Mesenchymal stem cell (in vitro differentiated cells and primary cell): ENCODE measurements around the gene PXMP4.
A peak's percentile ranks its signal among the peaks of the same experiment; 100 is the strongest.

Source experiments
- DNase-seq: peaks from one replicate; pipeline ENCODE4 v3.0.0-alpha.2; 2013
- H2AFZ ChIP-seq: one replicate; pipeline ENCODE4 v1.6.1; 2013; ENCODE audit warnings: low read depth, mild to moderate bottlenecking, control low read depth, inconsistent platforms, low read length, moderate library complexity
- H2AK5ac ChIP-seq: 2 replicates; pipeline ENCODE4 v1.6.1; 2013; ENCODE audit warnings: low read length, moderate library complexity, mild to moderate bottlenecking, inconsistent platforms; ENCODE audit not compliant: severe bottlenecking
- H2BK120ac ChIP-seq: one replicate; pipeline ENCODE4 v1.6.1; 2013; ENCODE audit warnings: low read depth, mild to moderate bottlenecking, inconsistent platforms, low read length, moderate library complexity
- H2BK12ac ChIP-seq, 2 experiments: one replicate each; pipeline ENCODE4 v1.6.1; 2013; ENCODE audit warnings: inconsistent platforms in 2 of 2, low read length in 2 of 2, mild to moderate bottlenecking in 2 of 2, moderate library complexity in 2 of 2, control low read depth in 1 of 2
- H2BK15ac ChIP-seq: one replicate; pipeline ENCODE4 v1.6.1; 2013; ENCODE audit warnings: mild to moderate bottlenecking, low read depth, inconsistent platforms; ENCODE audit not compliant: poor library complexity, severe bottlenecking
- H2BK5ac ChIP-seq: 2 replicates; pipeline ENCODE4 v1.6.1; 2013; ENCODE audit warnings: low read depth, mild to moderate bottlenecking, low read length, control low read depth, inconsistent platforms; ENCODE audit not compliant: poor library complexity, severe bottlenecking
- H3K14ac ChIP-seq, 2 experiments: one replicate each; pipeline ENCODE4 v1.6.1; 2013; ENCODE audit warnings: inconsistent platforms in 2 of 2, low read length in 2 of 2, control low read depth in 1 of 2, mild to moderate bottlenecking in 1 of 2, moderate library complexity in 1 of 2
- H3K18ac ChIP-seq, 2 experiments: one replicate each; pipeline ENCODE4 v1.6.1; 2013; ENCODE audit warnings: inconsistent platforms in 2 of 2, low read length in 2 of 2, control low read depth in 1 of 2, low read depth in 1 of 2, mild to moderate bottlenecking in 1 of 2
- H3K23ac ChIP-seq, 2 experiments: one replicate each; pipeline ENCODE4 v1.6.1; 2013; ENCODE audit warnings: inconsistent platforms in 2 of 2, low read length in 2 of 2, mild to moderate bottlenecking in 2 of 2, moderate library complexity in 2 of 2, control low read depth in 1 of 2
- H3K27ac ChIP-seq: 2 replicates; pipeline ENCODE4 v1.5.1; 2013; ENCODE audit warnings: mild to moderate bottlenecking, moderate library complexity, low read length, control low read depth, inconsistent platforms; ENCODE audit not compliant: poor library complexity, severe bottlenecking
- H3K27me3 ChIP-seq, 2 experiments: 2 replicates each; pipeline versions ENCODE4 v1.6.1 to v1.7.0; 2013; ENCODE audit warnings: low read length in 2 of 2, mild to moderate bottlenecking in 2 of 2, moderate library complexity in 2 of 2, control low read depth in 1 of 2, inconsistent platforms in 1 of 2; ENCODE audit not compliant: control insufficient read depth in 1 of 2, insufficient read depth in 1 of 2
- H3K36me3 ChIP-seq, 2 experiments: 2 replicates each; pipeline versions ENCODE4 v1.6.1 to v1.7.0; 2013; ENCODE audit warnings: low read length in 2 of 2, control low read depth in 1 of 2, inconsistent platforms in 1 of 2, low read depth in 1 of 2, mild to moderate bottlenecking in 1 of 2; ENCODE audit not compliant: insufficient read depth in 2 of 2, control insufficient read depth in 1 of 2
- H3K4ac ChIP-seq, 2 experiments: one replicate each; pipeline ENCODE4 v1.6.1; 2013; ENCODE audit warnings: inconsistent platforms in 2 of 2, low read length in 2 of 2, mild to moderate bottlenecking in 2 of 2, moderate library complexity in 2 of 2, control low read depth in 1 of 2, low read depth in 1 of 2
- H3K4me1 ChIP-seq: 2 replicates; pipeline ENCODE4 v1.6.1; 2013; ENCODE audit warnings: low read depth, low read length, control low read depth; ENCODE audit not compliant: control insufficient read depth, insufficient read depth
- H3K4me2 ChIP-seq: 2 replicates; pipeline ENCODE4 v1.6.1; 2013; ENCODE audit warnings: low read length, mild to moderate bottlenecking, inconsistent platforms; ENCODE audit not compliant: poor library complexity, severe bottlenecking
- H3K4me3 ChIP-seq, 2 experiments: 2 replicates each; pipeline versions ENCODE4 v1.5.1 to v1.7.0; 2013; ENCODE audit warnings: low read length in 2 of 2, mild to moderate bottlenecking in 2 of 2, control low read depth in 1 of 2, low read depth in 1 of 2; ENCODE audit not compliant: insufficient read depth in 1 of 2
- H3K79me1 ChIP-seq: replicated peaks from 2 replicates; pipeline ENCODE4 v1.6.1; 2013; ENCODE audit warnings: mild to moderate bottlenecking, control low read depth, low read length, inconsistent platforms; ENCODE audit not compliant: poor library complexity, severe bottlenecking
- H3K9ac ChIP-seq: 2 replicates; pipeline ENCODE4 v1.7.0; 2013; ENCODE audit warnings: mild to moderate bottlenecking, low read length, moderate library complexity
- H3K9me3 ChIP-seq: 2 replicates; pipeline ENCODE4 v1.7.0; 2013; ENCODE audit warnings: mild to moderate bottlenecking, low read length; ENCODE audit not compliant: control insufficient read depth
- H4K8ac ChIP-seq: one replicate; pipeline ENCODE4 v1.6.1; 2013; ENCODE audit warnings: inconsistent platforms, mild to moderate bottlenecking, low read length, moderate library complexity
- H4K91ac ChIP-seq: one replicate; pipeline ENCODE4 v1.6.1; 2013; ENCODE audit warnings: mild to moderate bottlenecking, low read length, inconsistent platforms
- WGBS: methylation state at CpG from one replicate; pipeline ENCODE4 v1.1.7; 2013; ENCODE audit warnings: mixed read lengths; 5-methylcytosine and 5-hydroxymethylcytosine counted together

PXMP4 gene

GRCh38 chr20:33732166-33732970, 12.3 kb upstream of the PXMP4 start:
- H3K9ac ChIP-seq: peak overlapping the region; percentile 93
- H2BK5ac ChIP-seq: peak overlapping the region; percentile 63
- peaks cover 11% of the 10 kb centered on the region for H3K9me3 ChIP-seq
- 9% methylated on average over 39 of the region's 68 CpGs for WGBS
- peak overlapping the region; percentile 98 for H4K8ac ChIP-seq
- H3K18ac ChIP-seq: peak overlapping the region; percentile 98 to 99
- H4K91ac ChIP-seq: peak overlapping the region; percentile 99
- H2BK120ac ChIP-seq: peak overlapping the region; percentile 79
- peak overlapping the region in 1 of 2 experiments; percentile 97 for H3K23ac ChIP-seq
- H3K27me3 ChIP-seq: no peaks in the 10 kb centered on the region
- no peaks in the 10 kb centered on the region for H3K36me3 ChIP-seq
- peak overlapping the region; percentile 95 for H3K4me2 ChIP-seq
- peak overlapping the region; percentile 93 for H3K27ac ChIP-seq
- peak overlapping the region; percentile 7 to 82 for H2BK12ac ChIP-seq
- peak overlapping the region in 1 of 2 experiments; percentile 78 for H3K14ac ChIP-seq
- peaks cover 9% of the 10 kb centered on the region for H3K79me1 ChIP-seq
- peak overlapping the region; percentile 98 for H3K4ac ChIP-seq
- H2BK15ac ChIP-seq: peak overlapping the region; percentile 77
- peaks cover 27% of the 10 kb centered on the region for H3K4me1 ChIP-seq
- H2AFZ ChIP-seq: peak overlapping the region; percentile 92
- H3K4me3 ChIP-seq: peak overlapping the region; percentile 60 to 78
- peak; percentile 80 for DNase-seq
- peak overlapping the region; percentile 21 for H2AK5ac ChIP-seq

GRCh38 chr20:33731693-33732165, 11.6 kb upstream of the PXMP4 start, which contains the start of gene ZNF341:
Gene ZNF341 (plus strand): TSS chr20:33731996. CDS start chr20:33732022, 26 bp downstream.
- H2BK120ac ChIP-seq: peak within 1 kb of the TSS; percentile 79
- H3K4me3 ChIP-seq: peak within 1 kb of the TSS; percentile 60 to 83
- peak within 1 kb of the TSS; percentile 95 for H3K4me2 ChIP-seq
- H3K27me3 ChIP-seq: no peaks in the 10 kb centered on the region
- H3K18ac ChIP-seq: peak within 1 kb of the TSS; percentile 98 to 99
- H3K36me3 ChIP-seq: no peaks in the 10 kb centered on the region
- peak within 1 kb of the TSS; percentile 63 for H2BK5ac ChIP-seq
- peak within 1 kb of the TSS; percentile 99 for H4K91ac ChIP-seq
- H3K79me1 ChIP-seq: peaks cover 6% of the 10 kb centered on the region
- H3K27ac ChIP-seq: peak within 1 kb of the TSS; percentile 93
- H4K8ac ChIP-seq: peak within 1 kb of the TSS; percentile 98
- H3K23ac ChIP-seq: peak within 1 kb of the TSS in 1 of 2 experiments; percentile 97
- H3K4ac ChIP-seq: peak within 1 kb of the TSS; percentile 98
- peak within 1 kb of the TSS in 1 of 2 experiments; percentile 78 for H3K14ac ChIP-seq
- peak within 1 kb of the TSS; percentile 93 for H3K9ac ChIP-seq
- peak within 1 kb of the TSS; percentile 92 for H2AFZ ChIP-seq
- H2BK15ac ChIP-seq: peak within 1 kb of the TSS; percentile 77
- H2AK5ac ChIP-seq: peak within 1 kb of the TSS; percentile 21
- peaks cover 8% of the 10 kb centered on the region for H3K9me3 ChIP-seq
- WGBS: 10% methylated on average over 37 of the region's 57 CpGs
- peaks cover 27% of the 10 kb centered on the region for H3K4me1 ChIP-seq
- DNase-seq: peak; percentile 83
- H2BK12ac ChIP-seq: peak within 1 kb of the TSS; percentile 59 to 89

GRCh38 chr20:33730946-33731692, 11.0 kb upstream of the PXMP4 start:
- H3K23ac ChIP-seq: no peak overlapping the region
- H2BK12ac ChIP-seq: peak overlapping the region; percentile 59 to 89
- 86% methylated on average over 17 of the region's 18 CpGs for WGBS
- no peaks in the 10 kb centered on the region for H3K27me3 ChIP-seq
- no peak overlapping the region for H2BK5ac ChIP-seq
- H3K79me1 ChIP-seq: peaks cover 3% of the 10 kb centered on the region
- H3K27ac ChIP-seq: peak overlapping the region; percentile 63
- no peak for DNase-seq
- peak overlapping the region; percentile 76 for H3K4me2 ChIP-seq
- peaks cover 27% of the 10 kb centered on the region for H3K4me1 ChIP-seq
- H3K9me3 ChIP-seq: peaks cover 2% of the 10 kb centered on the region
- peak overlapping the region; percentile 79 for H2AFZ ChIP-seq
- peak overlapping the region; percentile 25 for H4K8ac ChIP-seq
- peak overlapping the region in 1 of 2 experiments; percentile 18 for H3K14ac ChIP-seq
- H2AK5ac ChIP-seq: peak overlapping the region; percentile 2
- H2BK120ac ChIP-seq: no peak overlapping the region
- H2BK15ac ChIP-seq: peak overlapping the region; percentile 9
- peak overlapping the region; percentile 22 for H4K91ac ChIP-seq
- peak overlapping the region in 1 of 2 experiments; percentile 84 for H3K18ac ChIP-seq
- no peaks in the 10 kb centered on the region for H3K36me3 ChIP-seq
- peak overlapping the region; percentile 60 to 83 for H3K4me3 ChIP-seq
- peak overlapping the region in 1 of 2 experiments; percentile 75 for H3K4ac ChIP-seq
- H3K9ac ChIP-seq: peak overlapping the region; percentile 93
